K562 (cell line): Measurements from ENCODE around the gene GOLGA8B. TPM values are rescaled to one million over a fixed set of nuclear protein-coding genes. Genes with fewer than 3 reads are reported as not detected.

ENCODE experiments used
- ELF1 ChIP-seq: fragments of 200-800 bp; sonication (Bioruptor generic); IDR thresholded peaks from 2 replicates; pipeline ENCODE4 v1.6.1; 2016; ENCODE audit warnings: missing genetic modification characterization, missing compliant biosample characterization
- GABPA ChIP-seq: fragments of 200-800 bp; sonication (Bioruptor generic); conservative IDR thresholded peaks from 2 replicates; pipeline ENCODE4 v1.6.1; 2016; ENCODE audit warnings: low read depth, missing genetic modification characterization, missing compliant biosample characterization
- KDM5B ChIP-seq: fragments of 200-600 bp; sonication (generic); IDR thresholded peaks from 2 replicates; pipeline ENCODE4 v1.6.1; 2012; ENCODE audit warnings: low read depth, mild to moderate bottlenecking, moderate library complexity, low read length, control low read depth, inconsistent platforms; ENCODE audit not compliant: insufficient replicate concordance
- TFAP4 ChIP-seq: sonication (generic); formaldehyde crosslinking; IDR thresholded peaks from 2 replicates; pipeline ENCODE4 v1.8.0; 2022; ENCODE audit warnings: missing genetic modification reagents, mild to moderate bottlenecking, moderate library complexity, borderline replicate concordance
- ZC3H4 ChIP-seq: sonication (generic); formaldehyde crosslinking; IDR thresholded peaks from 2 replicates; pipeline ENCODE4 v1.9.0; 2021; ENCODE audit warnings: missing genetic modification reagents, borderline replicate concordance
- ZNF121 ChIP-seq: sonication (generic); formaldehyde crosslinking; conservative IDR thresholded peaks from 2 replicates; pipeline ENCODE4 v1.8.0; 2022; ENCODE audit warnings: missing genetic modification reagents
- ZNF398 ChIP-seq: fragments of 250-450 bp; sonication (Bioruptor Pico); IDR thresholded peaks from 2 replicates; pipeline ENCODE4 v1.8.0; 2021; ENCODE audit warnings: moderate library complexity, mild to moderate bottlenecking, inconsistent platforms
- polyA plus RNA-seq, 8 experiments: library from polyadenylated mRNA; depleted of rRNA in 4 of 8; stranded (reverse) in 5 of 8; unstranded in 3 of 8; fragments of >200 nt; fragmentation: Nextera tagmentation in 2 of 8; fragmentation: Illumina TruSeq in 1 of 8; extraction: Ambion mirVana in 2 of 8; extraction: Trizol in 1 of 8; gene quantifications; 2 replicates each; pipeline versions ENCODE4 v1.2.1 to v1.2.3, GENCODE V29; 2011 to 2014; ENCODE audit warnings: inconsistent platforms in 1 of 8, missing spikeins in 1 of 8
- total RNA-seq, 7 experiments: library from RNA; depleted of rRNA in 6 of 7; stranded (reverse); fragments of >200 nt in 6 of 7; fragmentation: Illumina TruSeq in 2 of 7; extraction: Trizol in 2 of 7; gene quantifications; 2 replicates each; pipeline versions ENCODE4 v1.2.1 to v1.2.3, GENCODE V29; 2011 to 2021; ENCODE audit warnings: low replicate concordance in 1 of 7

The GOLGA8B gene
- total and polyA plus RNA-seq, 9 of the 15 experiments (the other 6 are each of a cell fraction or from before 2014, with no cell fraction given), result 7.9 to 236 (median 54.1) TPM

GRCh38 chr15:34582461-34583371 lies 735 bp downstream of the GOLGA8B start (continued):
- TF ChIP-seq ZNF121 (peak; percentile 65), KDM5B (peak; percentile 15), ZNF398 (no peak), ELF1 (peak; percentile 51), TFAP4 (CRISPR knock-in tag) (peak; percentile 30; the same call in 1 of the 2 replicates), GABPA (peak; percentile 36; the same call in 1 of the 2 replicates), ZC3H4 (CRISPR knock-in tag) (no peak)
